HG03097 (cell line): ENCODE measurements around the gene CORO2B.

Experiments
- ATAC-seq: cut with Tn5 transposase; IDR thresholded peaks from one replicate; pipeline ENCODE4 v1.9.1; 2021; ENCODE audit not compliant: unreplicated experiment, low FRiP score

CORO2B gene

DNA sequence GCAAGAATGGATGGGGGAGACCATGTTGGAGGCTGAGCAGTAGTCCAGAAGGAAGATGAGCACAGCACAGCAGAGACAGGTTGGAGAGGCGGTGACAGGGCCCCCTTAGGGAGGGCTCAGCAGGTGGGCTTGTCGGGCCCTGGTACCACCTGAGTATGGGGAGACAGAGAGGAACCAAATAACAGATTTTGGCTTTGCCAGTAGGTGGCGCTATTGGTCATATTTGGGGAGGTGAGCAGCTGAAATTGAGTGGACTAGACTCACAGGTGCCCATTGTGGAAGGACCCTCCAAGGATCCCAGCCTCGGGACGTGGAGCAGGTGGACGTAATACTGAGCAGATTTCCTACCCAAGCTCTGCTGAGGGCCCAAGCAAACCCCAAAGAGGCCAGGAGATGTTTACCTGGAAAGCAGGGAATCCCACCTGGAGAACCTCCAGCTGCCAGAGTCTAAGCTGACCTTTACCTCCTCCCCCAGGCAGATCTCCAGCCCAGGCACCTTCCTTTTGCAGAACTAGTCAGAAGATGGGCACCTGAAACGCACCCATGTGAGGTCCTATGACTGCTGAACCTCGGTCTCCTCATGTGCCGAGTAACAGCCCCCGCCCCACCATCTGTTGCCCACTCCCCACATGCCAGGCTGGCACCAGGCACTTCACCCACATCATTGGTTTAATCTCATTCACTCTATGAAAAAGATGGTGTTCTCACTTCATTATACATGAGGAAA lies 24.6 kb upstream of the CORO2B start:
- no peak for ATAC-seq

DNA sequence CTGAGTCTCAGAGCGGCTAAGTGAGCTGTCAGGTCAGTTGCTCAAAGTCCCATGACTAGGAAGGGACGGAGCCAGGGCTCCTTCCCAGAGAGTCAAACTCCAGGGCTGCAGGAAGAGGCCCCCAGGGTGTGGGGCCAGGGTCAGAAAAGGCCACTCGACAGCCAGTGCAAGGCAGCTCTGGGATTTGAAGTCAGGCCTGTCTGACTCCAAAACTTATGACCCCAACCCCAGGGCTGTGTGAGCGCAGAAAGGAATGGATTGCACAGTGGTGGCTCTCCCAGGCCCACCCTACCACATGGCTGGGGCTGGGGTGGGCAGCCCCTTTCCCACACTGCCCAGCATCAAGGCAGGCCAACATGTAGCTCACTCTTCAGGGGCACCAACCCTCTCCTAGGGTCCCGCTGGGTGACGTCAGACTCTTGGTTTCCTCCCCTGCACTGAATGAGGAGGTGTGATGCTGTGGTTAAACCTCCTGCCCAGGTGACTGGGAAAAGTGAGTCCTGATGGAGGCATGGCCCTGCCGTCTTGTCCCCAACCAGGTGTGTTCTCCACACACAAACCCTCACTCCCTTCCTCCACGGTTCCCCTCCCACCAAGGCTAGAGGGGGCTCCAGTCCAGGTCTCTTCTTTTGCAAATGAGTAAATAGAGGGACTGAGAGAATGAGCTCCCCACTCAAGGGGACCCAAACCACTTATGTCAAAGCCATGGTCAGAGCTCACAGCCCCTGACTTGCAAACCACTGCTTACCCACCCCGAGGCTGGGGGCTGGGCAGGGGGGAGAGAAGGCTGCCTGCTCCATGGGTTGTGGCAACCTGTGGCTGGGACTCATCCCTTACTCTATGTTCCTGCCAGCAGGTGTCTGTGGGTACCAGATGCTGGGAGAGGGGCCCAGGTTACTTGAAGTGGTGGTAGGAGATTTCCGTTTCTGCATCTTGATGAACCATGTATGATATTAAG lies 23.8 kb upstream of the CORO2B start:
- no peak for ATAC-seq

DNA sequence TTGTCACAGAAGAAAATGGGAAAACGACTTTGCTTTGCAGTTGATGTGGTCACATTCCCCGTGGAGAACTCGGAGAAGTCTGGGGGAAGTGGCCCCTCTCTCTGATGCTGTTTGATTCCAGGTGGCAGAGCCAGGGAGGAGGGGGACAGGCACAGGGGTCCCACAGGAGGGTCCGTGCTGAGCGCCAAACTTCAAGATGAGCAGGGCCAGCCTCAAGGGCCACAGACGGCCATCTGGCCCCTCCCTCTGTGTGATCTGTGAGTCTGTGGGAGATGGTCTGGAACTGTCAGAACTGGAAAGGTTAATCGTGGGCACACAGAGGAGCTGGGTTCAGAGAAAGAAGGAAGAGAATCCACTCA lies 23.1 kb upstream of the CORO2B start:
- no peak for ATAC-seq

DNA sequence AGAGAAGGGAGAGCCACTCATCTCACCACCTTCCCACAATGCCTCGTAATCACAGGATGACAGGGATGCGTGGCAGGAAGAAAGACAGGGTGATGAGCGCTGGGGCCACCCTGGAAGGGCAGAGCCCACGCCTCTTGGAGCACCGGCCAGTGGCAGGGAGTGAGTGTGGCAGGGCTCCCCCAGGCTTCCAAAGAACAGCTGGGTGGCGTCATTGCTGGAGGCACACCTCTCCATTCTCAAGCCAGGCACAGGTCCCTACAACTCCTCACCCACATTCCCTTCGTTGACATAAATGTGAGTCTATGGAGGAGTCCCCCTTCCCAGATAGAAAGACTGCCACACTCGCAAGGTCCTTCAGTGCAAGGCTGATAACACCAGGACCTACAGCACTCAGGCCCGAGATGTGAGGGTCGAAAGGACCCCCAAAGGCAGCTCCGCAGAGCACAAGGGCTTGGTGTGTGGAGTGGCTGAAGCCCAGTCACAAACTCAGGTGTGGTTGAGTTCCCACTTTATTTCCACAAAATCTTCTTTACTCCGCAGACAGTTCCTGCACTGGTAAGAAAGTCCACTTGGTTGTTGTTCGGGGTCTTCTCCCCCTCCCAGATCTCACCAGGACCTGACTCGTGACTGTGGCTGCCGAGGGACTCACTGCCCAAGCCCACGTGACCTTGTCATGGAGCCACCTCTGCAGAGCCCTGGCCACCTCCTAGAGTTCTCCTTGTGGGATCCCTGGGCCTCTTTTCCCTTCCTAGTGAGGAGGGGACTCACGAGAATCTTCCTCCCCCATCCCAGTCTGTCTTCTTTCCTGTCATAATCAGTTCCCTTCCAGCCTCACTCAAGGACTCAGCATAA lies 22.4 kb upstream of the CORO2B start:
- no peak for ATAC-seq

DNA sequence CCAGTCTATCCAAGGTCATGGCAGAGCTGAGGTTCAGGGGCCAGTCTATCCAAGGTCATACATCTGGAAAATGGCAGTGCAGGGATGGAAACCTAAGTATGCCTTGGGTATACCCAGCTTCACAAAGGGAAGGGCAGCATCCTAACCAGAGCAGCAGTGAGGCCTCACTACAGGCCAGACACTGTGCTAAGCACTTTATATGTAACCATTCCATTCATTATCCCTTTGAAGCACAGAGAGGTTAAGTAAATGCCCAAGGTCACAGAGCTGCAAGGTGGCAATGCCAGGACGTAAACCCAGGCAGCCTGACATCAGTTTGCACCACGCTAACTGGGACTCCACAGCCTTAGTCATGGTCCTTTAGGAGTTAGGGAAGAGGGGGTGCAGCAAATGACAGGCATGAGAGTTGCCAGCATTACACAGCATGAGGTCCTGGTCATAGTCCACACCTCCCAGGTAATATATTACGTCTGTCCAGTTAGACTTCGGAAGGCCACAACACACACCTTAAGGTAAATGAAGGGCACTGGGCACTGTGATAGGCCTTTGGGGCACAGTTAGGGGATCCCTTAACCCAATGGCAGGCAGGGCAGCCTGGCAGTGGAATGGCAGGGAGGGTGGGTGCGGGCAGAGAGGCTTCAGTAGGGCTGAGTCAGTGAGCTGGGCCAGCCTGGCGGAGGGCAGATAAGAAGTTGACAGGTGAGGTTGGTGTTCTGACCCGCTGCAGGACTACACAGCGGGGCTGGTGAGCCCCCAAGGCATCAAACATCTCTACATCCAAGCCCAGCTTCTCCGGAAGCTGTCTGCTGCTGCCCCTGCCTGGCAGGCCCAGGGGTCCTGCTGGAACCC lies 21.1 kb upstream of the CORO2B start:
- ATAC-seq: no peak

DNA sequence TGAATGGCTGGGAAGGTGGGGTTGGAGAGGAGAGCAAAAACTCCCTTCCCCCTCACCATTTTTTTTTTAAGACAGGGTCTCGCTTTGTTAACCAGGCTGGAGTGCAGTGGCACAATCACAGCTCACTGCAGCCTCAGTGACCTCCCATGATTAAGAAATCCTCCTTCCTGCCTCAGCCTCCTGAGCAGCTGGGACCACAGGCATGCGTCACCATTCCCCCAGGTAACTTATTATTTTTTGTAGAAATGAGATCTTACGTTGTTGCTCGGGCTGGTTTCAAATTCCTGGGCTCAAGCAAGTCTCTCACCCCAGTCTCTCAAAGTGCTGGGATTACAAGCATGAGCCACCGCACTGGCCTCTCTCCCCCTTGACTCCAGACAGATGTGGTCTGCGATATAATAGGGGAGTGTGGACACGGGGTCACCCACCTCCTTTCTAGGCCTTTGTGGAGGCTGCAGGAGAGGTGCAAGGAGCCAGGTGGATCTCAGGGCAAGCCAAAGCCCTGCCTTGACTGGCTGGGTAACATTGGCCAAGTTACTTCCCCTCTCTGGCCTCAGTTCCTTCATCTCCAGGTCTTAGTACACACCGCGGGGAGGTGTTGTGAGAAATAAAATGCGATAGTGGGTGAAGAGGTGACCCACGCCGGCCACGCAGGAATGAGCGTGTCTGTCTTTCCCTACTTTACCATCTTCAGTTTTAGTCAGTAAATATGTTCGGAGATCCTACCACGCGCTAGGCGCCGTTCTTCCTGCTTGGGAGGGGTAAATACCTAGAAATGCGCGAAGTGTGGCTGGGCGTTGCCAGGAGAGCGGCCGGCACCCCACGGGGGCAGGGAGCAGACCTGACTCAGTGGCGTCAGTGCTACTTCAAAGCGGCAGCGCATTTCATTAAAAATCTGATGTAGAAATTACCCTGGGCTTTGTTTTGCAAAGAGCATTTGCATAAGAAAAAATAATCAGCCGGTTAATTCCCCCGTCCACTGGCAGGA lies 20.2 kb upstream of the CORO2B start:
- no peak for ATAC-seq

DNA sequence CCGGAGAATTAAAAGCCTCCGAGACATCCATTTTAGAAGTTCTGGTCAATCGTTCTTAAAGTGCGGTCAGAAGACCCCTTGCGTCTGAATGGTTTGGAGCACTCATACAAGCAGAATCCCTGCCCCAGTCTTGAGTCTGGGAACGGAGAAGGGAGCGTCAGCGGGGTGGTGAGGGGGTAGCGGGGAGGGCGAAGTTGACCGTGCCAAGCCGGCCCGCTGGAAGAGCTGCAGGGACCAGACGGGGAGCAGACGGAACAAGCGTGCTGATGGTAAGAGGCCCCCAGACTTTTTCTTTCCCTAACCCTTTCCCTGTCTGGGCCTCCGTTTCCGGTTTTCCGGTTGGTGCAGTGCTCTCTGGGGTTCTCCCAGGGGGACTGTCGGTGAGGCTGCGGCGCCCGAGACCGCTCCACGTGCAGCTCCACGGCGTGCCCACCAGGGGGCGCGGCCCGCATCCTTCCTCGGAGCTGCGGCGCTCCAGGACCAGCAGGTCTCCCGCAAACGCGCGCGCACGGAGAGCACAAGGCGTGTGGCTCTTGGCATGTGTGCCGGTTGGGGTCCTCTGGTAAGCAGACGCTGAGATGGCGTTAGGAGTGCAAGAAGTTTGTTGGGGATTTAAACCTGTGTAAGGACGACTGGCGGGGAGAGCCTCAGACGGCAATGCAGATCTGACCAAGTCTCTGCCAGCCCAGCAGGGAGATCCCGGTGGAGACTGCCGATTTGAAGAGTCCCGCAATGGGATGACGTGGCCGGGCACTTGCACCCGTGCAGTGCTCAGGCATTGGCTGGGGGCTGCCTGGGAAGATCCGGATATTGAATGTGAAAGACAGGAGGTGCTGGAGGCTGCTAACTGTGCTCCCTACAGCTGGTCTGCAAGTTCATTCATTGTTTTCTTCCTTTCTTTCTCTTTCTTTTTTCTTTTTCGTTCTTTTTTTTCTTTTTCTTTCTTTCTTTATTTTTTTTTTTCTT lies 19.2 kb upstream of the CORO2B start:
- ATAC-seq: no peak

DNA sequence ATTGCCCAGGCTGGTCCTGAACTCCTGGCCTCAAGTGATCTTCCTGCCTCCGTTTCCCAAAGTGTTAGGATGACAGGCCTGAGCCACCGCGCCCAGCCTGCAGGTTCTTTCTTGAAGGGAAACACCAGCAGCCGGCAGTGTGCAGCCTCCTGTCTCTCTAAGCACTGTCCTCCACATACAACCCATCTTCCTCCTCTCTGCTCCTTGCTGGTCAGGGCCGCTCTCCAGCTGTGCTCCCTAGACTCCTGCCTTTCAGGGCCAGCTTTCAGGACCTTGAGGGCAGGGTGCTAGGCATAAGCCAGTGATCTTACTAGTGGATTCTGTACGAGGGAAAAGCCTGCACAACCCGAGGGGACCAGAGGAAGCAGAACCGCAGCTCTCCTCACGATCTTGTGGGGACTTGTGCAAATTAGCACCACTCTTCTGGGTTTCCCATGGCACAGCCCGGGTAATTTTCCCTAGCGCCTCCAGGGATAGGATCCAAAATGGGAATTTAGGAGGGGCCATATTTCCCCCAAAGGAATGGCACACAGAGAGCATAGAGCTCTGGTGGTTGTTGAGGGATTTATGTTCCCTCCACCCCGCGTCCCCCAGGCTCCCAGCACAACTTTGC lies 18.2 kb upstream of the CORO2B start:
- ATAC-seq: no peak

DNA sequence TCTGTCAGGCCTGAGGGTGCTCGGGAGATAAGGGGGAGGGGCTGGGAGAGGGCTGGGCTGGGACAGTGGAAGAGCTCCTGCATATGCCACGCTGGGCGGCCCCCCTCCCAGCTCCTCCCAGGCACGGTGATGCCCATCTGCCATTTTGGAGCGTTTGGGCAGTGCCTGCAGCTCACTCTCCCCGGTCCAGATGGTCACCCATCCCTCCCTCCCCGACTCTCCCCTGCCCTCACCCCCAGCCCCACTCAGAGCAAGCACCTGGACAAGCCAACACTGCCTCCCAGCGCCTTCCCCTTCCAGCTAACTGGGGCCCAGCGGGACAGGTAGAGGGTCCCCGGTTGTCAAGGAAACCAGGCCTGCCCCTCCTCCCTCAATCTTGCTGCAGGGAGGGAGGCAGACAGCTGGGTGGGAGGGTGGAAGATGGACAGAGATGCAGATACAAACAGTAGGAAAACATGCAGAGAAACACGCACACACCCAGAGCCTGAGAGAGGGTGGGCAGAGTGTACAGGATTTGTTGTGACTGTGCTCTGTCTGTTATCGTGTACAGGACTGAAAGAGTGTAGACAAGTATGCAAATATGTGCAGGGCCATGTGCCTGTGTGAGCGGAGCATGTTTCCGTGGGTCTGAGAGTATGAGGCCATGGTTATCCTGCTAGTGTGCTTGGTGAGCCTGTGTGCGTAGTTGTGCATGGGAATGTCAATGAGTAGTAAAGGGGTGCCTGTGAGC lies 17.5 kb upstream of the CORO2B start:
- ATAC-seq: no peak

DNA sequence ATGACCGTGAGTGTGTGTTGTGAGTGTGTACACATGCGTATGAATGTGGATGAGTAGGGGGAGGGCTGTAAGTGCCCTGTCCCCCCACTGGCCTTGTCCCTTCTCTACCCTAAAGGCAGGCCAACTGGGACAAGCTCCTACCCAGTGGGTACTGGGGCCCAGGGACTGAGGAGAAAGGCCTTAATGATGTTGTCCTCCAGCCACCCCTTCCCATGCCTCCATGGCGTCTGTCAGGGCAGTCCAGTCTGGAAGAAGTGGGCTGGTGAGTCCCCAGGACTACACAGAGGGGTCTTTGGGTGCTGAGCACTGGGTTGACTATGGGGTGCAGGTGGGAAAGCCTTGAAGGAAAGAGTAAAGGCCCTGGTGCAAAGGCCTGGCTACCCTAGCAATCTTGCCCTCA lies 16.9 kb upstream of the CORO2B start:
- no peak for ATAC-seq

DNA sequence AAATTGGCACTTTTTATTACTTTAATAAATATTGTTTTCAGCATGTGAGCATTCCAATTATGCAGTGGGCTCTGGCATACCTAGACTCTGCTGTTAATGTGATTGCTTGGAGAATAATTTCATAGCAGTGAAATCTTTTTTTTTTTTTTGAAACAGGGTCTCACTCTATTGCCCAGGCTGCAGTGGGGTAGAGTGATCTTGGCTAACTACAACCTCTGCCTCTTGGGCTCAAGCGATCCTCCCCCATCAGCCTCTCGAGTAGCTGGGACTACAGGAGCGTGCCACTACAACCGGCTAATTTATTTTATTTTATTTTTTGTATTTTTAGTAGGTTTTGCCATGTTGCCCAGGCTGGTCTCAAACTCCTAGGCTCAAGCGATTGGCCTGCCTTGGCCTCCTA lies 14.6 kb upstream of the CORO2B start:
- no peak for ATAC-seq

DNA sequence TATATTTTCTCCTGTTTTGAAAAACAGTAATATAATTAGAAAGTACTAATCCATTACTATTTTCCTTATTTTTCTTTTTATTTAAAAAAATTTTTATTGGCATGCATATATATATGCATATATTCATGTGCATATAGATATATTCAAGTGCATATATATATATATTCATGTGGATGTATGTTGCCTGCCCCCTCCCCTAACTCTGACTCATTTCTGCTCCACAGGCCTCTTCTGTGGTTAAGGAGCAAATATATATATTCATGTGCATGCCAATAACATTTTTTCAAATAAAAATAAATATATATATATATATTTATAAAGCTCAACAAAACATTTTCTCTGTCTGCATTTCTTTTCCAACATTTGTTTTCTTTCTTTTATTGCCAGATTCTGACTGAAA lies 13.6 kb upstream of the CORO2B start:
- no peak for ATAC-seq

DNA sequence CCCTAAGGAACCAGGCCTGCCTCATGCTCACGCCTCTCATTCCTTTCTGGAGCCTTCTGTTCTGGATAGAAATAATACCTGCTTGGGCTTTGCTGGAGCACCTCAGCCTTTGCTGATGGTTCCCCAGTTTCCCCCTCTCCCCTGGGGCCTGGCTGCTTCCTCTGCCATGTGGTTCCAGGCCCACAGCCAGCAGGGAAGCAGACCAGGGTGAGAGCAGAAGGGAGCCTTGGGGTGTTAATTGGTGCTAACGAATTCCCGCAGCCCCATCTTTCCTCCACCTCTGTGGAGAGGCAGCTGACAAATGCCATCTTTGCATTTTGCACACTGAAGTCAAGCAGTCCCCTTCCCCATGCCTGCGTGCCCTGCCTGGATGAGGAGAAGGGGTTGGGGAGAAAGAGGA lies 13.1 kb upstream of the CORO2B start:
- ATAC-seq: no peak

DNA sequence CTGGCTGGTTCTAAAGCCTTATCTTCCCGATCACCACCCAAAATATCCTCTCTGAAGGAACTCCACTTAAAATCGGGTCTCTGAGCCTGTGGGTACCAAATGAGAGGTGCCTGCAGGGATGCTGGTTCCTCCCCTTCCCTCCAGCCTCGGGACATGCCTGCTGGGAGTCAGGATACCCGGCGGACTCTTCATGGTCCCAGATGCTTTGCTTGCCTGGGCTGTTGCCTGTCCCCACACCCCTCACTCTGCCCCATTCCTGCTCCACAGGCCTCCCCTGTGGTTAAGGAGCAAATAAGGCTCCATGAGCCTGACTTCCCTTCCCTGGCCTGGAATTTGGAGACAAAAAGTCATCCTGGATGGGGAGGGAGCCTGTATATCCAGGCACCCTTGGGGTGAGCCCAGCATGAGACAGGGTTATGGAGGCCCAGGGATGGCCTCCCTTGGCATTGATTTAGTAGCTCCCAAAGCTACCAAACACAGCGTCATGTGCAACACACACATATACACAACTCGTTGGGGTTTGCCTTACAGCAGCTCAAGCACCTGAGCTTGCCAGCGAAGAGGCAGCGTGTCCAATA lies 12.3 kb upstream of the CORO2B start:
- no peak for ATAC-seq

DNA sequence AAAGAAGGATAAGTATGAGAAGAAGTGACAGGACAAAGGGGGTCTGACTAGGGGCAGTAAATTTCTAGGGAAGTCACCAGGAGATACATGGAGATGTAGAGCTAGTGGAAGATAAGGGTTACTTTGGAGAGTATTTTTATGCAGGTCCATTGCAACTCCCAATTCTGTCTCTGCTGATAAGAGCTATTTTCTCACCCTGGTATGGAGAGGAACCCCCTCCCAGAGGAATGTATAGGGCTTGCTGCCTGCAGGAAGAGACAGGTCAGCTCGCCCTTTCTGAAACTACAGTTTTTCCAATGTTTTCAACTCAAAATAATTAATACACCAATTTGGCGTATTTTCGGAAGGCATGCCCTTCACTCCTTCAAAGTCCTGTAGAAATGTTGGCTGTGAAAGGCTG lies 11.4 kb upstream of the CORO2B start:
- no peak for ATAC-seq

DNA sequence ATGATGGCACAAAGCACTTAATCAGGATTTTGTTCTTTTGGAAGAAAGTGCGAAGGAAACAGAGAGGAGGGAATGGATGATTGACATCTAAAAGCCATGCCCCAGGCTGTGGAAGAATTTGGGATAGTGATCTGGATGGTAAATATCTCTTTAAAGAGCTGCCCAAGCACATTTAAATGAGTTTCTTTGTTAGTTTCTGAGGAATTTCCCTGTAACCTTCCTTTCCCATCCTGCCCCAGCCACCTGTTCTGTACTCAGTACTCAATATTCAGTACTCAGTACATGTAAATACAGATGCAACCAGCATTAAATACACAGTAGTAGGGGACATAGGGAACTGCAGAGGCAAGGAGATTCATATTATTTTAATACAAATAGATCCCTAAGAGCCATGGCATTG lies 7.8 kb upstream of the CORO2B start:
- no peak for ATAC-seq
